Testis (tissue), 3 donors: ENCODE data around the gene MAEA. TPM values are rescaled to one million over a fixed set of nuclear protein-coding genes. Genes with fewer than 3 reads are reported as not detected.

Experiments used
- DNase-seq: peaks from one replicate; pipeline ENCODE4 v3.0.0-alpha.2; 2019
- H3K27ac ChIP-seq, 2 donors: fragments of 200-600 bp; sonication (generic); one replicate each; pipeline ENCODE4 v1.5.1; 2019
- H3K27me3 ChIP-seq: fragments of 200-600 bp; sonication (generic); one replicate; pipeline ENCODE4 v1.5.1; 2019
- H3K36me3 ChIP-seq: fragments of 200-600 bp; sonication (generic); one replicate; pipeline ENCODE4 v1.5.1; 2017; ENCODE audit warnings: low read depth; ENCODE audit errors: missing control alignments
- H3K4me1 ChIP-seq: fragments of 200-600 bp; sonication (generic); one replicate; pipeline ENCODE4 v1.5.1; 2019
- H3K4me3 ChIP-seq, 2 donors: fragments of 200-600 bp; sonication (generic); one replicate each; pipeline ENCODE4 v1.5.1; 2017 to 2019
- H3K9me3 ChIP-seq: fragments of 200-600 bp; sonication (generic); one replicate; pipeline ENCODE4 v1.5.1; 2017
- POLR2A ChIP-seq: fragments of 450-650 bp; IDR thresholded peaks from one replicate; pipeline ENCODE4 v1.6.1; 2017; ENCODE audit warnings: antibody characterized with exemption, mild to moderate bottlenecking, moderate library complexity
- WGBS, 2 donors: methylation state at CpG; one replicate each; pipeline ENCODE4 v1.1.5; 2018; 5-methylcytosine and 5-hydroxymethylcytosine counted together
- intact Hi-C: fragments of 100-400 bp; cut with DNase I; formaldehyde crosslinking; loops from one replicate; pipeline ENCODE4 v1.15.1; 2023; ENCODE audit warnings: low total_unique reads
- polyA plus RNA-seq: library from polyadenylated mRNA; stranded (reverse); fragments of 350-450 nt; fragmentation: Illumina TruSeq; extraction: RNeasy Lipid Tissue Mini Kit (QIAGEN cat#74804); gene quantifications from one replicate; pipeline ENCODE4 v1.2.3, GENCODE V29; 2014; ENCODE audit warnings: low read depth, low replicate concordance; ENCODE audit not compliant: insufficient read depth
- total RNA-seq, 2 donors: library from RNA; depleted of rRNA; stranded (reverse); fragments of >200 nt; gene quantifications; one replicate each; pipeline ENCODE4 v1.2.3, GENCODE V29; 2016
- TF ChIP-seq, protein P1 (sequence below), 3 experiments: fragments of 450-650 bp in 2 of 3; fragments of 200-600 bp in 1 of 3; sonication (generic) in 1 of 3; IDR thresholded peaks; one replicate each; pipeline ENCODE4 v1.5.1; 2016 to 2019; ENCODE audit warnings: antibody characterized with exemption in 3 of 3, mild to moderate bottlenecking in 2 of 3, moderate library complexity in 1 of 3

MAEA gene
- total and polyA plus RNA-seq, 3 donors from 2014 or later, result 71.2 to 129 (median 94.2) TPM

DNA sequence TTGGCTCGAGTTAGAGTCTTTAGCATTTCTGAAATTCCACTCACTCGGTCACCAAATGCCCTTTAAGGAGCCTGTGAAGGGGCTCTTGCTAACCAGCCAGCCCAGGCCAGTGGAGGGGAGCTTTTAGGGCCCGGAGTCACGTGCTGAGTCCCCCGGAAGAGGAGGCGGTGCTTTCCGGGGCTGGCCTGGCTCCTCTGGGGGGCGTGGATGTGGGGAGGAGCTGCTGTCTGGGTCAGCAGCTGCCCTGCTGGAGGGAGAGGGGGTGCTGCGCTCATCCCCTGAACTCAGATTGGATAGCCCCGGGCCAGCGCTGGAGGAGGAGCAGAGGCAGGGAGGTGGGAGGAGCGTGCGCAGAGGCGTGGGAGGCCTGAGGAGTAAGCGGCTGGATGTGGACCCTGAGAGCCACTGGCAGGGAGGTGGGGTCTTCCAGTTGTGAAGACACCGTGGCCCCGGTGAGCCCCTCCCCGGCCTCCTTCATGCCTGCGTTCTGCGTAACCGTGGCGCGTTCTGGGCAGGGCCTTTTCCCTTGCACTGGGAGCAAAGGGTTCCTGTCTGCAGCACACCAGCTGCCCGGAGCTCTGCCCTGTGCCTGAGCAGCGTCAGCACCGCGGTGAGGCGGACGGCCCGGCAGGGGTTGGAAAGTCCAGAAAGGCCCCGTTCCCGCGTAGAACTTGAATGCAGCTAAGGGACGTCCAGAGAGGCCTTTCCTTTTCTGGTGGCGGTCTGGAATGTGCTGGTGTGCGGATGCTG, 19.7 kb downstream of the MAEA start:
- Histone ChIP-seq H3K9me3 (no peaks in the 10 kb centered on the region), H3K27ac (peak overlapping the region; percentile 8 to 82), H3K27me3 (no peaks in the 10 kb centered on the region), H3K4me1 (peaks cover 29% of the 10 kb centered on the region), H3K4me3 (peak overlapping the region; percentile 10 to 54), H3K36me3 (no peaks in the 10 kb centered on the region)
- WGBS, 2 donors, result 3 to 5% methylated on average over 12 to 36 of the region's 36 CpGs
- intact Hi-C loops, result no loop called here
- no peak for TF ChIP-seq POLR2A
- TF ChIP-seq, protein P1, sequence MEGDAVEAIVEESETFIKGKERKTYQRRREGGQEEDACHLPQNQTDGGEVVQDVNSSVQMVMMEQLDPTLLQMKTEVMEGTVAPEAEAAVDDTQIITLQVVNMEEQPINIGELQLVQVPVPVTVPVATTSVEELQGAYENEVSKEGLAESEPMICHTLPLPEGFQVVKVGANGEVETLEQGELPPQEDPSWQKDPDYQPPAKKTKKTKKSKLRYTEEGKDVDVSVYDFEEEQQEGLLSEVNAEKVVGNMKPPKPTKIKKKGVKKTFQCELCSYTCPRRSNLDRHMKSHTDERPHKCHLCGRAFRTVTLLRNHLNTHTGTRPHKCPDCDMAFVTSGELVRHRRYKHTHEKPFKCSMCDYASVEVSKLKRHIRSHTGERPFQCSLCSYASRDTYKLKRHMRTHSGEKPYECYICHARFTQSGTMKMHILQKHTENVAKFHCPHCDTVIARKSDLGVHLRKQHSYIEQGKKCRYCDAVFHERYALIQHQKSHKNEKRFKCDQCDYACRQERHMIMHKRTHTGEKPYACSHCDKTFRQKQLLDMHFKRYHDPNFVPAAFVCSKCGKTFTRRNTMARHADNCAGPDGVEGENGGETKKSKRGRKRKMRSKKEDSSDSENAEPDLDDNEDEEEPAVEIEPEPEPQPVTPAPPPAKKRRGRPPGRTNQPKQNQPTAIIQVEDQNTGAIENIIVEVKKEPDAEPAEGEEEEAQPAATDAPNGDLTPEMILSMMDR (IDR thresholded peaks at IDR 0.05), result peak in 1 of 3 experiments; percentile 25
- DNase-seq, result peak; percentile 94

GRCh38 chr4:1310031-1310795, 20.5 kb downstream of the MAEA start:
- WGBS, 2 donors, result 59 to 61% methylated on average over 15 to 32 of the region's 32 CpGs
- Histone ChIP-seq H3K4me1 (peaks cover 29% of the 10 kb centered on the region), H3K9me3 (no peaks in the 10 kb centered on the region), H3K27ac (peak overlapping the region; percentile 8 to 33), H3K36me3 (no peaks in the 10 kb centered on the region), H3K4me3 (peak overlapping the region; percentile 10 to 54), H3K27me3 (no peaks in the 10 kb centered on the region)
- intact Hi-C loops, result no loop called here
- TF ChIP-seq, protein P1 (IDR thresholded peaks at IDR 0.05), result no peak
- TF ChIP-seq POLR2A, result no peak
- no peak for DNase-seq

- Histone ChIP-seq H3K4me1 (peaks cover 27% of the 10 kb centered on the region), H3K27ac (no peak overlapping the region), H3K4me3 (no peak overlapping the region), H3K36me3 (no peaks in the 10 kb centered on the region), H3K9me3 (no peaks in the 10 kb centered on the region), H3K27me3 (no peaks in the 10 kb centered on the region)
- intact Hi-C loops, result no loop called here
- 85 to 87% methylated on average over 13 to 49 of the region's 49 CpGs for WGBS, 2 donors
- no peak for DNase-seq
- TF ChIP-seq, protein P1 (IDR thresholded peaks at IDR 0.05), result no peak
- no peak for TF ChIP-seq POLR2A
Observed at GRCh38 chr4:1310796-1311631, 21.3 kb downstream of the MAEA start.

DNA sequence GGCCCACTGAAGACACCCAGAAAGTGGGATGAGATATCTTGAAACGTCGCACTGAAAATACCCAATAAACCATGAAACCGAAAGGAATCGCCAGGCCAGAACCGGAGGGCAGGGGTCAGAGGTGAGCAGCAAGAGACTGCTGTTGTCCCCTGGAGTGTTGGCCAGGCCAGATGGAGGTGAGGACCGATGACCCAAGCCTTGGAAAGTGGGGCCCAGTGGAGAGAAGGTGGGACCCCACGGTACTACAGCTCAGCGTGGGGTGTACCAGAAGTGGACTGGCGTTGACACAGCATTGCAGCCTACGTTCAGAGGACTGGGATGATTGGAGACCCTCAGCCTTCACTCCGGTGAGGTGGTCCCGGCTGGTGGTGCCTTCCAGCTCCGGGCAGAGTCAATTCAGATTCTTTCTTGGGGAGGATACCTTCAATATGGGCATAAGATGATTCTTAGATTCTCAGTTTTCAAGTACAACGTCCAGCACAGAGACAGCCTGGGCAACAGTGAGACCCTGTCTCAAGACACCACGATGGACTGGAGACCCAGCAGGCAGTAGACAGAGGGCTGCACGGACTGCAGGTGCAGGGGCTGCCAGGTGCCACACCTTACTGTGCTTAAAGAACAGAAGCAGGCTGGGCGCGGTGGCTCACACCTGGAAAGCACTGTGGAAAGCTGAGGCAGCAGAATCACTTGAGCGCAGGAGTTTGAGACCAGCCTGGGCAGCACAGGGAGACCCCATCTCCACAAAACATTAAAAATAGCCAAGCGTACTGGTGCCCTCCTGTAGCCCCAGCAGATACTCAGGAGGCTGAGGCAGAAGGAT, 23.3 kb downstream of the MAEA start:
- Histone ChIP-seq H3K27me3 (no peaks in the 10 kb centered on the region), H3K36me3 (no peaks in the 10 kb centered on the region), H3K4me1 (peaks cover 21% of the 10 kb centered on the region), H3K9me3 (no peaks in the 10 kb centered on the region), H3K4me3 (no peak overlapping the region), H3K27ac (no peak overlapping the region)
- DNase-seq, result no peak
- TF ChIP-seq POLR2A, result no peak
- TF ChIP-seq, protein P1 (IDR thresholded peaks at IDR 0.05), result no peak
- intact Hi-C loops, result no loop called here
- 94 to 95% methylated on average over 18 to 20 of the region's 20 CpGs for WGBS, 2 donors
